K562 (cell line): Measurements from ENCODE around the gene SLC7A8. TPM values are rescaled to one million over a fixed set of nuclear protein-coding genes. Genes with fewer than 3 reads are reported as not detected.

Experiments
- ARHGAP35 ChIP-seq: fragments of 450-650 bp; IDR thresholded peaks from 2 replicates; pipeline ENCODE4 v1.6.1; 2018; ENCODE audit not compliant: partially characterized antibody
- CCNT2 ChIP-seq: IDR thresholded peaks from 2 replicates; pipeline ENCODE4 v1.6.1; 2011; ENCODE audit warnings: borderline replicate concordance, low read depth, mild to moderate bottlenecking, moderate library complexity, mixed read lengths, low read length; ENCODE audit not compliant: insufficient read length; ENCODE audit errors: extremely low read depth
- CSDE1 ChIP-seq, 2 experiments: fragments of 450-650 bp; IDR thresholded peaks; 2 replicates each; pipeline ENCODE4 v1.6.1; 2016; ENCODE audit warnings: mild to moderate bottlenecking in 1 of 2
- FOXK2 ChIP-seq, 2 experiments: fragments of 450-650 bp; IDR thresholded peaks in 1 of 2; conservative IDR thresholded peaks in 1 of 2; 2 replicates each; pipeline ENCODE4 v1.6.1; 2016; ENCODE audit warnings: low read depth in 2 of 2, mild to moderate bottlenecking in 1 of 2
- HMG20B ChIP-seq: fragments of 250-450 bp; sonication (Bioruptor Pico); IDR thresholded peaks from 2 replicates; pipeline ENCODE4 v1.5.0; 2021; ENCODE audit warnings: mild to moderate bottlenecking
- KAT7 ChIP-seq: sonication (generic); formaldehyde crosslinking; IDR thresholded peaks from 2 replicates; pipeline ENCODE4 v1.8.0; 2022; ENCODE audit warnings: missing genetic modification reagents, mild to moderate bottlenecking, borderline replicate concordance
- LCOR ChIP-seq: sonication (generic); formaldehyde crosslinking; IDR thresholded peaks from 2 replicates; pipeline ENCODE4 v1.8.0; 2022; ENCODE audit warnings: mild to moderate bottlenecking, missing genetic modification reagents
- MEF2D ChIP-seq: conservative IDR thresholded peaks from 2 replicates; pipeline ENCODE4 v1.6.1; 2016; ENCODE audit warnings: low read depth, missing genetic modification characterization, missing compliant biosample characterization
- NFE2 ChIP-seq: IDR thresholded peaks from 2 replicates; pipeline ENCODE4 v1.6.1; 2014; ENCODE audit warnings: antibody characterized with exemption, low read depth
- RBM17 ChIP-seq: fragments of 200-400 bp; formaldehyde crosslinking; IDR thresholded peaks from 2 replicates; pipeline ENCODE4 v1.6.1; 2017; ENCODE audit warnings: low read depth, mild to moderate bottlenecking, low read length, borderline replicate concordance
- RNF2 ChIP-seq: sonication (generic); IDR thresholded peaks from 2 replicates; pipeline ENCODE4 v1.6.1; 2016
- SMC3 ChIP-seq: conservative IDR thresholded peaks from 2 replicates; pipeline ENCODE4 v1.6.1; 2011; ENCODE audit warnings: low read depth, low read length, improper control_type of control experiment; ENCODE audit not compliant: insufficient read depth
- TAF1 ChIP-seq: IDR thresholded peaks from 2 replicates; pipeline ENCODE4 v1.6.1; 2011; ENCODE audit warnings: mild to moderate bottlenecking, low read length, moderate library complexity; ENCODE audit not compliant: insufficient read depth, control insufficient read depth, severe bottlenecking; ENCODE audit errors: extremely low read depth
- ZNF146 ChIP-seq: IDR thresholded peaks from one replicate; pipeline ENCODE4 v1.6.1; 2018; ENCODE audit warnings: missing compliant biosample characterization; ENCODE audit not compliant: unreplicated experiment
- ZNF175 ChIP-seq: fragments of 200-800 bp; sonication (Bioruptor generic); IDR thresholded peaks from 2 replicates; pipeline ENCODE4 v1.6.1; 2016; ENCODE audit warnings: low read depth, mild to moderate bottlenecking, missing genetic modification characterization, missing compliant biosample characterization
- ZNF778 ChIP-seq: fragments of 450-650 bp; formaldehyde crosslinking; IDR thresholded peaks from 2 replicates; pipeline ENCODE4 v1.4.0; 2020; ENCODE audit warnings: mild to moderate bottlenecking, moderate library complexity
- polyA plus RNA-seq, 8 experiments: library from polyadenylated mRNA; depleted of rRNA in 4 of 8; stranded (reverse) in 5 of 8; unstranded in 3 of 8; fragments of >200 nt; fragmentation: Nextera tagmentation in 2 of 8; fragmentation: Illumina TruSeq in 1 of 8; extraction: Ambion mirVana in 2 of 8; extraction: Trizol in 1 of 8; gene quantifications; 2 replicates each; pipeline versions ENCODE4 v1.2.1 to v1.2.3, GENCODE V29; 2011 to 2014; ENCODE audit warnings: inconsistent platforms in 1 of 8, missing spikeins in 1 of 8
- total RNA-seq, 7 experiments: library from RNA; depleted of rRNA in 6 of 7; stranded (reverse); fragments of >200 nt in 6 of 7; fragmentation: Illumina TruSeq in 2 of 7; extraction: Trizol in 2 of 7; gene quantifications; 2 replicates each; pipeline versions ENCODE4 v1.2.1 to v1.2.3, GENCODE V29; 2011 to 2021; ENCODE audit warnings: low replicate concordance in 1 of 7
- TF ChIP-seq, protein P1 (sequence below): fragments of 450-650 bp; IDR thresholded peaks from 2 replicates; pipeline ENCODE4 v1.6.1; 2016; ENCODE audit warnings: low read depth
- TF ChIP-seq, protein P2 (sequence below): sonication (generic); formaldehyde crosslinking; IDR thresholded peaks from 2 replicates; pipeline ENCODE4 v1.9.0; 2022; ENCODE audit warnings: mild to moderate bottlenecking, missing genetic modification reagents
- TF ChIP-seq, protein P3 (sequence below): fragments of 450-650 bp; IDR thresholded peaks from 2 replicates; pipeline ENCODE4 v1.6.1; 2016; ENCODE audit warnings: antibody characterized with exemption

SLC7A8 gene
- total and polyA plus RNA-seq, 9 of the 15 experiments (the other 6 are each of a cell fraction or from before 2014, with no cell fraction given): 2.0 to 33.0 (median 6.0) TPM

DNA sequence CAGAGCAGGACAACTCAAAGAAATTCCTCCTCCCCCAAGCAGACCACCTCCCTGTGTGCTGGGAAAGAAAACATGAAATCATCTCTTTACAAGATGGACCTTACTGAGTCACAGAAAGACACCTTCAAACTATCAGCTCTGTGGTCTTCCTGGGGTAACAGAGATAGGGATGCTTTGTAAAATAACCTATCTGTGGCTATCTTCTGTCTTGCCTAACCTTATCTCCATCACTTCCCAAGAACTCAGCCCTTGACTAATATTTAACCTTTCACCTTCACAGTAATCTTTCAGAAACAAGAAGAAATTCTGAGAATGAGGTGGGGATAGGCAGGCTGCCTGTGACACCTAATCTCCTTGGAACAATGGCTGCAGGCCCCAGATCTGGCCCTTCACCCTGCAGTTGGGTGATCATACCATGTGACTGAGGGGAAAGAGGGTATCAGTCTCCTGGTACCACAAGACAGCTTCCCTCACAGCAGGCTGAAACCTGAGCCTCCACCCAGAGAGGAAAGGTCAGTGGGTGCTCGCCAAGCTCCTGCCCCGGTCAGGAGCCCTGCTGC is 37.0 kb downstream of the SLC7A8 start (continued):
- TF ChIP-seq, protein P1, sequence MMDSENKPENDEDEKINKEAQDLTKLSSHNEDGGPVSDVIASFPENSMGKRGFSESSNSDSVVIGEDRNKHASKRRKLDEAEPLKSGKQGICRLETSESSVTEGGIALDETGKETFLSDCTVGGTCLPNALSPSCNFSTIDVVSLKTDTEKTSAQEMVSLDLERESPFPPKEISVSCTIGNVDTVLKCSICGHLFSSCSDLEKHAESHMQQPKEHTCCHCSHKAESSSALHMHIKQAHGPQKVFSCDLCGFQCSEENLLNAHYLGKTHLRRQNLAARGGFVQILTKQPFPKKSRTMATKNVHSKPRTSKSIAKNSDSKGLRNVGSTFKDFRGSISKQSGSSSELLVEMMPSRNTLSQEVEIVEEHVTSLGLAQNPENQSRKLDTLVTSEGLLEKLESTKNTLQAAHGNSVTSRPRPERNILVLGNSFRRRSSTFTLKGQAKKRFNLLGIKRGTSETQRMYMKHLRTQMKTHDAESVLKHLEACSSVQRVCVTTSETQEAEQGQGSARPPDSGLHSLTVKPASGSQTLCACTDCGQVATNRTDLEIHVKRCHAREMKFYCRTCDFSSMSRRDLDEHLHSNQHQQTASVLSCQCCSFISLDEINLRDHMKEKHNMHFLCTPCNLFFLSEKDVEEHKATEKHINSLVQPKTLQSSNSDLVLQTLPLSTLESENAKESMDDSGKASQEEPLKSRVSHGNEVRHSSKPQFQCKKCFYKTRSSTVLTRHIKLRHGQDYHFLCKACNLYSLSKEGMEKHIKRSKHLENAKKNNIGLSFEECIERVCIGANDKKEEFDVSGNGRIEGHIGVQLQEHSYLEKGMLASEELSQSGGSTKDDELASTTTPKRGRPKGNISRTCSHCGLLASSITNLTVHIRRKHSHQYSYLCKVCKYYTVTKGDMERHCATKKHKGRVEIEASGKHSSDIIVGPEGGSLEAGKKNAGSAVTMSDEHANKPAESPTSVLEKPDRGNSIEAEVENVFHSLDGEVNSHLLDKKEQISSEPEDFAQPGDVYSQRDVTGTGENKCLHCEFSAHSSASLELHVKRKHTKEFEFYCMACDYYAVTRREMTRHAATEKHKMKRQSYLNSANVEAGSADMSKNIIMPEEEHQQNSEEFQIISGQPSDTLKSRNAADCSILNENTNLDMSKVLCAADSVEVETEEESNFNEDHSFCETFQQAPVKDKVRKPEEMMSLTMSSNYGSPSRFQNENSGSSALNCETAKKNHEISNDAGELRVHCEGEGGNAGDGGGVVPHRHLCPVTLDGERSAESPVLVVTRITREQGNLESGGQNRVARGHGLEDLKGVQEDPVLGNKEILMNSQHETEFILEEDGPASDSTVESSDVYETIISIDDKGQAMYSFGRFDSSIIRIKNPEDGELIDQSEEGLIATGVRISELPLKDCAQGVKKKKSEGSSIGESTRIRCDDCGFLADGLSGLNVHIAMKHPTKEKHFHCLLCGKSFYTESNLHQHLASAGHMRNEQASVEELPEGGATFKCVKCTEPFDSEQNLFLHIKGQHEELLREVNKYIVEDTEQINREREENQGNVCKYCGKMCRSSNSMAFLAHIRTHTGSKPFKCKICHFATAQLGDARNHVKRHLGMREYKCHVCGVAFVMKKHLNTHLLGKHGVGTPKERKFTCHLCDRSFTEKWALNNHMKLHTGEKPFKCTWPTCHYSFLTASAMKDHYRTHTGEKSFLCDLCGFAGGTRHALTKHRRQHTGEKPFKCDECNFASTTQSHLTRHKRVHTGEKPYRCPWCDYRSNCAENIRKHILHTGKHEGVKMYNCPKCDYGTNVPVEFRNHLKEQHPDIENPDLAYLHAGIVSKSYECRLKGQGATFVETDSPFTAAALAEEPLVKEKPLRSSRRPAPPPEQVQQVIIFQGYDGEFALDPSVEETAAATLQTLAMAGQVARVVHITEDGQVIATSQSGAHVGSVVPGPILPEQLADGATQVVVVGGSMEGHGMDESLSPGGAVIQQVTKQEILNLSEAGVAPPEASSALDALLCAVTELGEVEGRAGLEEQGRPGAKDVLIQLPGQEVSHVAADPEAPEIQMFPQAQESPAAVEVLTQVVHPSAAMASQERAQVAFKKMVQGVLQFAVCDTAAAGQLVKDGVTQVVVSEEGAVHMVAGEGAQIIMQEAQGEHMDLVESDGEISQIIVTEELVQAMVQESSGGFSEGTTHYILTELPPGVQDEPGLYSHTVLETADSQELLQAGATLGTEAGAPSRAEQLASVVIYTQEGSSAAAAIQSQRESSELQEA: no peak
- TF ChIP-seq NFE2 (peak; percentile 25; the same call in 1 of the 2 replicates), ARHGAP35 (no peak), ZNF778 (CRISPR knock-in tag) (no peak), LCOR (peak; percentile 98), TAF1 (peak; percentile 12), HMG20B (CRISPR knock-in tag) (no peak), RBM17 (no peak), FOXK2 (conservative IDR thresholded peaks at IDR 0.05 in 1 of 2, IDR thresholded peaks at IDR 0.05 in 1 of 2; ENCODE audit: low read depth in 2 of 2) (peak; percentile 25 to 56; a peak in 1 of 4 replicates), SMC3 (no peak), ZNF146 (CRISPR knock-in tag) (no peak), MEF2D (tag) (peak; percentile 77; the same call in 1 of the 2 replicates), CSDE1 (IDR thresholded peaks at IDR 0.05) (no peak; a peak in 1 of 4 replicates), RNF2 (peak; percentile 75; the same call in 1 of the 2 replicates), KAT7 (CRISPR knock-in tag) (no peak), CCNT2 (peak; percentile 97), ZNF175 (peak; percentile 74)
- TF ChIP-seq, protein P2, sequence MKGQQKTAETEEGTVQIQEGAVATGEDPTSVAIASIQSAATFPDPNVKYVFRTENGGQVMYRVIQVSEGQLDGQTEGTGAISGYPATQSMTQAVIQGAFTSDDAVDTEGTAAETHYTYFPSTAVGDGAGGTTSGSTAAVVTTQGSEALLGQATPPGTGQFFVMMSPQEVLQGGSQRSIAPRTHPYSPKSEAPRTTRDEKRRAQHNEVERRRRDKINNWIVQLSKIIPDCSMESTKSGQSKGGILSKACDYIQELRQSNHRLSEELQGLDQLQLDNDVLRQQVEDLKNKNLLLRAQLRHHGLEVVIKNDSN: peak; percentile 80
- TF ChIP-seq, protein P3, sequence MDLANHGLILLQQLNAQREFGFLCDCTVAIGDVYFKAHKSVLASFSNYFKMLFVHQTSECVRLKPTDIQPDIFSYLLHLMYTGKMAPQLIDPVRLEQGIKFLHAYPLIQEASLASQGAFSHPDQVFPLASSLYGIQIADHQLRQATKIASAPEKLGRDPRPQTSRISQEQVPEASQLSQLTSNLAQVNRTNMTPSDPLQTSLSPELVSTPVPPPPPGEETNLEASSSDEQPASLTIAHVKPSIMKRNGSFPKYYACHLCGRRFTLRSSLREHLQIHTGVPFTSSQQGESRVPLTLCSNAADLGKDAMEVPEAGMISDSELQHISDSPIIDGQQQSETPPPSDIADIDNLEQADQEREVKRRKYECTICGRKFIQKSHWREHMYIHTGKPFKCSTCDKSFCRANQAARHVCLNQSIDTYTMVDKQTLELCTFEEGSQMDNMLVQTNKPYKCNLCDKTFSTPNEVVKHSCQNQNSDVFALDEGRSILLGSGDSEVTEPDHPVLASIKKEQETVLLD: peak; percentile 84; the same call in 1 of the 2 replicates
